IPS-18a (cell line): Measurements from ENCODE around the gene RRP36.

Experiments used
- H3K27ac ChIP-seq: one replicate; pipeline ENCODE4 v1.5.1; 2013; ENCODE audit warnings: low read length
- H3K27me3 ChIP-seq: one replicate; pipeline ENCODE4 v1.6.1; 2013; ENCODE audit warnings: mild to moderate bottlenecking, low read length; ENCODE audit not compliant: control insufficient read depth, insufficient read depth
- H3K36me3 ChIP-seq: one replicate; pipeline ENCODE4 v1.6.1; 2013; ENCODE audit warnings: low read depth, low read length; ENCODE audit not compliant: control insufficient read depth
- H3K4me1 ChIP-seq: one replicate; pipeline ENCODE4 v1.6.1; 2013; ENCODE audit warnings: low read depth, low read length; ENCODE audit not compliant: control insufficient read depth
- H3K4me3 ChIP-seq: one replicate; pipeline ENCODE4 v1.5.1; 2013; ENCODE audit warnings: low read length
- H3K9ac ChIP-seq: one replicate; pipeline ENCODE4 v1.6.1; 2013; ENCODE audit warnings: mild to moderate bottlenecking, low read length, moderate library complexity
- H3K9me3 ChIP-seq: one replicate; pipeline ENCODE4 v1.6.1; 2013; ENCODE audit warnings: low read depth, low read length; ENCODE audit not compliant: control insufficient read depth

The RRP36 gene

GRCh38 chr6:43012364-43012763 lies 9.1 kb upstream of the RRP36 start:
- H3K4me1 ChIP-seq: no peaks in the 10 kb centered on the region
- H3K9ac ChIP-seq: no peak overlapping the region
- no peaks in the 10 kb centered on the region for H3K27me3 ChIP-seq
- no peak overlapping the region for H3K27ac ChIP-seq
- no peaks in the 10 kb centered on the region for H3K9me3 ChIP-seq
- no peak overlapping the region for H3K4me3 ChIP-seq
- H3K36me3 ChIP-seq: peaks cover 44% of the 10 kb centered on the region

DNA sequence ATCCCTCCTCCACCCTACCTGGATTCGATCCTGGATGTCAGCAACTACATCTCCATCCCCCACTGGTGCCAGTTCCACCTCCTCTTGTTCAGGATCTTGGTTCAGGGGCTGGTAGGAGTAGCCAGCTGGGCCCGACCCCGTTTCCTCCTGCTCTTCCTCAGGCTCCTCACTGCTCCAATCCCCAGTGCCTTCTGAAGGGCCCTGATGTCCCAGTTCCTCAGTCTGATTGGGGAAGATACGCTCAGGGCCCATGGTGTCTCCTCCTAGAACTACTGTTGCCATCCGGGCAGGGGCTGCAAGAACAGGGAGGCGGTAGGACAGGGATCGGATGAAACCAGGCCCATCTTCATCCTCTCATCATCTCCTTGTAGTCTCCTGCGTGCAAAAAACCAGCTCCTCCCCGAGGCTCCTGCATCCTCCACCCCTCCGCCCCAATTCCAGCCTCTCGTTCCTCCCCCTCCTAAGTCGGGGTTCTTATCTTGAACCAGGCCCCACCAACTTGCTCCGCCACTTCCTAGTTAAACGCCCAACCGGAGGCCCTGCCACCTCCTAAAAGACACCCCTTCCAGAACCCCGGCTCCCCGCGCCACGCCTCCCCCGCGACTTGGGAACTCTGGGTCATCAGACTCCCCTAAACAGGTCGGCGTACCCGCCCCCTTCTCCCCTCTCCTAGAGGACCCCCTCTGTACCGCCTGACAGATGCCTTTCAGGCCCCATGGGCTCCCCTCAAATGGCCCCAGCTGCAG lies 8.2 kb upstream of the RRP36 start:
- Histone ChIP-seq H3K36me3 (peaks cover 45% of the 10 kb centered on the region), H3K4me1 (no peaks in the 10 kb centered on the region), H3K27me3 (no peaks in the 10 kb centered on the region), H3K9ac (peak overlapping the region; percentile 49), H3K9me3 (no peaks in the 10 kb centered on the region), H3K27ac (no peak overlapping the region), H3K4me3 (peak overlapping the region; percentile 76)

GRCh38 chr6:43013843-43014433 lies 7.5 kb upstream of the RRP36 start, which contains the start of the genes KLHDC3 and MEA1:
KLHDC3 (plus strand) TSS chr6:43014249; CDS start chr6:43017193, 2,944 bp downstream.
MEA1 (minus strand) TSS chr6:43013946; CDS start chr6:43013813, 133 bp downstream.
- Histone ChIP-seq H3K36me3 (peaks cover 45% of the 10 kb centered on the region), H3K9ac (peak within 1 kb of the TSS; percentile 71), H3K27ac (peak within 1 kb of the TSS; percentile 47), H3K4me1 (no peaks in the 10 kb centered on the region), H3K27me3 (no peaks in the 10 kb centered on the region), H3K4me3 (peak within 1 kb of the TSS; percentile 76), H3K9me3 (no peaks in the 10 kb centered on the region)

- H3K9ac ChIP-seq: peak overlapping the region; percentile 71
- H3K9me3 ChIP-seq: no peaks in the 10 kb centered on the region
- no peaks in the 10 kb centered on the region for H3K4me1 ChIP-seq
- H3K27me3 ChIP-seq: no peaks in the 10 kb centered on the region
- H3K4me3 ChIP-seq: peak overlapping the region; percentile 76
- H3K36me3 ChIP-seq: peaks cover 44% of the 10 kb centered on the region
- H3K27ac ChIP-seq: peak overlapping the region; percentile 47
These were observed 7.0 kb upstream of the RRP36 start for GRCh38 chr6:43014434-43014909.

DNA sequence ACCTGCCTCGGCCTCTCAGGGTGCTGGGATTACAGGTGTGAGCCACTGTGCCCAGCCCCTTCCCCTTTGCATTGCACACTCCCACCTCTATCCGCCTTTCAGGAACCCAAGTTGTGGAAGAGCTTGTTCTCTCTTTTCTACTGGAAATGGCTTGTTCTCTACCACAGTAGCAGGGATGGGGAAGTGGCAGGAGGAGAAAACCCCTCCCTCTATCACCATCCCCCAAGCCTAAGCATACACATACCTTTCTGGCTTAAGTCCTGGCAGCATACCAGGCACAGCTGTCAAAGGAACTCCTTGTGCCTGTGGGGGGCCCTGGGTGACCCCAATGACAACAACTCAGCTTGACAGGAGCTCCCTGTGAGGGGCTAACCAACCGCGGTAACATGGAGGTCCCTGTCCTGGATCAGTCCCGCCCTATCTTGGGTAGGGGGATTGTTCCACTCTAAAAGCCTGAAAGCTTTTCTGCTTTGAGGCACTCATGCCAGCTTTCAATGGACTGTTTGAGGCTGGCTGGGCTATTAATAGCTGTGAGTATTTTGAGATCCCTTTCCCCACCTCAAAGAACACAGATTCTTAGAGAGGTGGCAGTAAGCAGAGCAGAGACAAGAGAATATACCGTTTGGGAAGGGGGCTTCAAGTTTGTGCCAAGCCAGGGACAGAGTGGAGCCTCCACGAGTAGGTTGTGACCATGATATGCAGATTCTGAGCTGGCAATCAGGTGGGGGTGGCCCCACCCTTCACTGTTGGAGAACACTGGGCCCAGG lies 5.1 kb upstream of the RRP36 start:
- peaks cover 33% of the 10 kb centered on the region for H3K36me3 ChIP-seq
- no peaks in the 10 kb centered on the region for H3K4me1 ChIP-seq
- no peak overlapping the region for H3K9ac ChIP-seq
- no peaks in the 10 kb centered on the region for H3K9me3 ChIP-seq
- no peak overlapping the region for H3K4me3 ChIP-seq
- no peak overlapping the region for H3K27ac ChIP-seq
- H3K27me3 ChIP-seq: no peaks in the 10 kb centered on the region

DNA sequence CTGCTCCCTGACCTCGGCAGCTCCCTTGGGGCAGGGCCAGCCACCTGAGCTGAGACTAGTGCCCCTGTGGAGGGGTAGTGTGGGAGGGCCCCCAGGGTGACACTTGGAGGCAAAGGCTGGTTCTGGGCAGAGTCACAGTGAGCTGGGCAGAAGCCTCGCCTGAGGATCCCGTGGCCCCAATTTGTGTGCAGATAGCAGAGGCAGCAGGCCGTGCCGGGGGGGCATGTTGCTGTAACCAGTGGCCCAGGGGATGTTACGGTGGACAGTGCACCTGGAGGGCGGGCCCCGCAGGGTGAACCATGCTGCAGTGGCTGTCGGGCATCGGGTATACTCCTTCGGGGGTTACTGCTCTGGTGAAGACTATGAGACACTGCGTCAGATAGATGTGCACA lies 4.5 kb upstream of the RRP36 start:
- Histone ChIP-seq H3K27me3 (no peaks in the 10 kb centered on the region), H3K9me3 (no peaks in the 10 kb centered on the region), H3K4me3 (no peak overlapping the region), H3K9ac (no peak overlapping the region), H3K36me3 (peaks cover 28% of the 10 kb centered on the region), H3K4me1 (no peaks in the 10 kb centered on the region), H3K27ac (no peak overlapping the region)

DNA sequence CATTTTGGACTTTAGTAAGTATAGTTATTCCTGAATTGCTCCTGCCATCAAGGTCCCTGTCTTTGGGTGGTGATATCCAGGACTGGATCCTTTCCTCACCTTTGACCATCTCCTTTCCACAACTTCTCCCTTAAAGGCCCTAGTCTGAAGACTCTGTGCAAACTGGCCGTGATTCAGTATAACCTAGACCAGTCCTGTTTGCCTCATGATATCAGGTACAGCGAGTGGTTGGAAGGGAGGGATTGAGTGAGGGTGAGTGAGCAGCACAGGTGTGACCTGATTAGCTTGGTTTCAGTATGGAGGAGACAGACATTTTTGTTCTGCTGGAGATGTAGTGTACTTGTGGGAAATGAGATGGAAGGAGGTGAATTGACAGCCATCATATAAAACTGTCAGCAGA lies 2.3 kb upstream of the RRP36 start:
- H3K4me3 ChIP-seq: no peak overlapping the region

DNA sequence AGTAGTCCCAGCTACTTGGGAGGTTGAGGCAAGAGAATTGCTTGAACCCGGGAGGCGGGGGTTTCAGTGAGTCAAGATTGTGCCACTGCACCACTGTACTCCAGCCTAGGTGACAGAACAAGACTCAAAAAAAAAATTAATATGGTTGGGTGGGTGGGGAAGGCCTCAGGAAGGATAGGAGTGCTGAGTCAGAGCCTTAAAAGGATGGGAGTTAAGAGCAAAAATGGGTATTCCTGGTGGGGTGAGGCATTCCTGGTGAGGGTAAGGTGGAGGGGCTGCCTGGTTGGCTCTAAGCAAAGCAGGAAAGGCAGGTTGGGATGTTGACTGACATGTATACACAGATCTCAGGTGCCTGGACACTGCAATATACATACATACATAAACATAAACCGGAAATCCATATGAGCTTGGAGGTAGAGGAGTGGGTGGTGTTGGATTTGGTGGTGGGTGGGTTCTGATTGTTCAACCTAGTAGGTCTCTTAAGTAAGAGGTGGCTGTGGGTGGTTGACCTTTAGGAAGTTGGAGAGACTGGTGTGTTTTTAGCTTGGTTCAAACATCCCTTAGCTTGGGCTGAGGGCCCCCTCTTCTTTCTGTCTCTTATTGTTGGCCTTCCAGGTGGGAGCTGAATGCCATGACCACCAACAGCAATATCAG lies 1.2 kb upstream of the RRP36 start:
- no peaks in the 10 kb centered on the region for H3K4me1 ChIP-seq
- H3K9me3 ChIP-seq: no peaks in the 10 kb centered on the region
- H3K27me3 ChIP-seq: no peaks in the 10 kb centered on the region
- H3K9ac ChIP-seq: no peak overlapping the region
- no peak overlapping the region for H3K27ac ChIP-seq
- no peak overlapping the region for H3K4me3 ChIP-seq
- H3K36me3 ChIP-seq: peaks cover 32% of the 10 kb centered on the region

More for the DNA sequence above, 2.3 kb upstream of the RRP36 start:
- no peaks in the 10 kb centered on the region for H3K9me3 ChIP-seq
- no peak overlapping the region for H3K27ac ChIP-seq
- no peak overlapping the region for H3K9ac ChIP-seq
- H3K4me1 ChIP-seq: no peaks in the 10 kb centered on the region
- H3K36me3 ChIP-seq: peaks cover 25% of the 10 kb centered on the region
- no peaks in the 10 kb centered on the region for H3K27me3 ChIP-seq

GRCh38 chr6:43020847-43021246 lies 576 bp upstream of the RRP36 start:
- peak overlapping the region; percentile 97 for H3K4me3 ChIP-seq
- peaks cover 35% of the 10 kb centered on the region for H3K36me3 ChIP-seq
- H3K9ac ChIP-seq: peak overlapping the region; percentile 70
- no peaks in the 10 kb centered on the region for H3K4me1 ChIP-seq
- H3K27ac ChIP-seq: peak overlapping the region; percentile 50
- H3K27me3 ChIP-seq: no peaks in the 10 kb centered on the region
- no peaks in the 10 kb centered on the region for H3K9me3 ChIP-seq

DNA sequence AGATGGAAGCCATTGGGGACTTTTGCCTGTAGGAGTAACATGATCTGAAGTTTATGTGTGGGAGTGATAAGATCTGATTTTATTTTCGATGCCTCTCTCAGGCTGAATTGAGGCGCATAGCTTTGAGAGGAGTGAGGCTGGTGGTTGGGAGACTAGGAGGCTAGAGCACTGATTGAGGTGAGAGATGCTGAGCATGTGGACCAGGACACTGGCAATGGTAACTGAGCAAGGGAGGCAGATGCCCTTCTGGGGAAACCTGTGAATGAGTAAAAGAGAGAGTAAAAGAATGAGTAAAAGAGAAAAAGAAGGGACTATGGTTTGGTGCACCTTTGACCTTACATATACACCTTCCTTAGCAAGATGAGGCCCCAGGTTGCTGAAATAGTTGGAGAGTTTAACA lies 3.0 kb downstream of the RRP36 start:
- Histone ChIP-seq H3K27me3 (no peaks in the 10 kb centered on the region), H3K4me1 (no peaks in the 10 kb centered on the region), H3K9ac (no peak overlapping the region), H3K36me3 (peaks cover 50% of the 10 kb centered on the region), H3K27ac (no peak overlapping the region), H3K9me3 (no peaks in the 10 kb centered on the region), H3K4me3 (no peak overlapping the region)

- Histone ChIP-seq H3K9me3 (no peaks in the 10 kb centered on the region), H3K9ac (no peak overlapping the region), H3K4me1 (no peaks in the 10 kb centered on the region), H3K4me3 (no peak overlapping the region), H3K27me3 (no peaks in the 10 kb centered on the region), H3K36me3 (peaks cover 54% of the 10 kb centered on the region), H3K27ac (no peak overlapping the region)
These were observed 4.9 kb downstream of the RRP36 start for GRCh38 chr6:43026365-43026764.
